ENCODE results near the gene MKNK1.

The MKNK1 gene

GRCh38 chr1:46612937-46613660 is 9.0 kb upstream of the MKNK1 start:
- no peaks in the 10 kb centered on the region for H3K27me3 ChIP-seq (ENCODE audit: insufficient read depth, poor library complexity, severe bottlenecking)
- DNase-seq (ENCODE audit: low read depth in 1 of 2, low spot score in 1 of 2): no peak
- TF ChIP-seq REST (IDR thresholded peaks at IDR 0.05; ENCODE audit: insufficient replicate concordance, low read depth): no peak
- TF ChIP-seq CTCF (IDR thresholded peaks at IDR 0.05; ENCODE audit: insufficient read depth, low read length): no peak
- no peak for TF ChIP-seq POLR2AphosphoS5 (IDR thresholded peaks at IDR 0.05; ENCODE audit: low read depth)
- TF ChIP-seq SPI1 (IDR thresholded peaks at IDR 0.05; ENCODE audit: borderline replicate concordance, low read depth): no peak
- TF ChIP-seq GABPA (IDR thresholded peaks at IDR 0.05; ENCODE audit: low read depth): no peak
- no peak overlapping the region; the same call in 1 of the 2 replicates for H3K4me3 ChIP-seq (replicated peaks; ENCODE audit: insufficient read depth, low read length)
- H3K27ac ChIP-seq (replicated peaks): no peak overlapping the region

GRCh38 chr1:46611691-46612221 is 7.7 kb upstream of the MKNK1 start:
- H3K27ac ChIP-seq (replicated peaks): no peak overlapping the region
- no peaks in the 10 kb centered on the region for H3K27me3 ChIP-seq (ENCODE audit: insufficient read depth, poor library complexity, severe bottlenecking)

More at GRCh38 chr1:46611691-46612221, 7.7 kb upstream of the MKNK1 start:
- no peak for TF ChIP-seq POLR2AphosphoS5 (IDR thresholded peaks at IDR 0.05; ENCODE audit: low read depth)
- TF ChIP-seq REST (IDR thresholded peaks at IDR 0.05; ENCODE audit: insufficient replicate concordance, low read depth): no peak
- no peak for TF ChIP-seq SPI1 (IDR thresholded peaks at IDR 0.05; ENCODE audit: borderline replicate concordance, low read depth)
- no peak for TF ChIP-seq CTCF (IDR thresholded peaks at IDR 0.05; ENCODE audit: insufficient read depth, low read length)
- no peak for TF ChIP-seq GABPA (IDR thresholded peaks at IDR 0.05; ENCODE audit: low read depth)
- H3K4me3 ChIP-seq (replicated peaks; ENCODE audit: insufficient read depth, low read length): no peak overlapping the region
- DNase-seq (ENCODE audit: low read depth in 1 of 2, low spot score in 1 of 2): no peak

Data from HL-60 (cell line).